ENCODE data around the gene MPL.

- TF ChIP-seq CTCF (IDR thresholded peaks at IDR 0.05; ENCODE audit: poor library complexity) (no peak), EZH2 (IDR thresholded peaks at IDR 0.05; ENCODE audit: borderline replicate concordance) (no peak), EZH2phosphoT487 (IDR thresholded peaks at IDR 0.05; ENCODE audit: low read depth, severe bottlenecking, unreplicated experiment) (no peak)
These were observed 17.3 kb downstream of the MPL start for GRCh38 chr1:43354936-43355335.

All from hepatocyte (in vitro differentiated cells).